ENCODE measurements around the gene PRM2.

PRM2 gene

GRCh38 chr16:11245988-11246387, 30.3 kb downstream of the PRM2 start:
- no peak for DNase-seq

GRCh38 chr16:11245222-11245737, 31.0 kb downstream of the PRM2 start:
- DNase-seq, result no peak

GRCh38 chr16:11242658-11243057, 33.6 kb downstream of the PRM2 start:
- no peak for DNase-seq

GRCh38 chr16:11241480-11242204, 34.6 kb downstream of the PRM2 start:
- DNase-seq, result no peak

GRCh38 chr16:11240636-11241473, 35.4 kb downstream of the PRM2 start:
- DNase-seq, result peak in 1 of 6 experiments; percentile 24

- no peak for DNase-seq
Measured at GRCh38 chr16:11239644-11240632, 36.3 kb downstream of the PRM2 start.

GRCh38 chr16:11238272-11239202, 37.7 kb downstream of the PRM2 start:
- DNase-seq, result no peak

GRCh38 chr16:11236461-11237254, 39.6 kb downstream of the PRM2 start:
- DNase-seq, result no peak

GRCh38 chr16:11235703-11235991, 40.6 kb downstream of the PRM2 start:
- no peak for DNase-seq

- DNase-seq, result no peak
Measured at GRCh38 chr16:11234884-11235702, 41.2 kb downstream of the PRM2 start.

GRCh38 chr16:11233727-11234376, 42.4 kb downstream of the PRM2 start:
- peak in 4 of 6 experiments; percentile 4 to 32 (median 14) for DNase-seq

- DNase-seq, result peak; percentile 58 to 89 (median 80)
Measured at GRCh38 chr16:11232852-11233726, 43.2 kb downstream of the PRM2 start.

GRCh38 chr16:11232302-11232851, 43.9 kb downstream of the PRM2 start:
- DNase-seq, result no peak

GRCh38 chr16:11231367-11231970, 44.8 kb downstream of the PRM2 start:
- DNase-seq, result no peak

- no peak for DNase-seq
Measured at GRCh38 chr16:11229906-11230305, 46.4 kb downstream of the PRM2 start.

GRCh38 chr16:11229432-11229831, 46.8 kb downstream of the PRM2 start:
- DNase-seq, result no peak
